CD14-positive monocyte (primary cell): ENCODE data around the gene CDKL2. TPM values are rescaled to one million over a fixed set of nuclear protein-coding genes. Genes with fewer than 3 reads are reported as not detected.
"Not testable (repeated sequence)": the region's sequence is repeated elsewhere in the genome, so short reads cannot be mapped to it uniquely, and the experiment has no call there.

Experiments used
- DNase-seq, 3 donors: peaks; one replicate each; pipeline ENCODE4 v3.0.0-alpha.2; 2011 to 2022
- H2AFZ ChIP-seq: 2 replicates; pipeline ENCODE4 v1.6.0; 2012; ENCODE audit warnings: mild to moderate bottlenecking, low read depth, low read length, inconsistent platforms; ENCODE audit not compliant: insufficient read depth, poor library complexity, severe bottlenecking
- H3K27ac ChIP-seq, 2 donors: 1 replicate in 1 of 2; 2 replicates in 1 of 2; pipeline ENCODE4 v1.5.1; 2012 to 2013; ENCODE audit warnings: low read length in 2 of 2, control low read depth in 1 of 2, inconsistent platforms in 1 of 2, low read depth in 1 of 2, mild to moderate bottlenecking in 1 of 2
- H3K27me3 ChIP-seq, 2 donors: one replicate each; pipeline versions ENCODE4 v1.6.0 to v1.6.1; 2011 to 2013; ENCODE audit warnings: low read length in 2 of 2; ENCODE audit not compliant: control insufficient read depth in 2 of 2, insufficient read depth in 2 of 2
- H3K36me3 ChIP-seq, 2 donors: replicated peaks in 1 of 2; 1 replicate in 1 of 2; 2 replicates in 1 of 2; pipeline versions ENCODE4 v1.5.1 to v1.6.1; 2012 to 2013; ENCODE audit warnings: low read length in 2 of 2, control low read depth in 1 of 2, inconsistent platforms in 1 of 2, mild to moderate bottlenecking in 1 of 2; ENCODE audit not compliant: insufficient read depth in 2 of 2, control insufficient read depth in 1 of 2
- H3K4me1 ChIP-seq, 2 donors: 1 replicate in 1 of 2; 2 replicates in 1 of 2; pipeline versions ENCODE4 v1.5.1 to v1.6.1; 2012 to 2013; ENCODE audit warnings: low read length in 2 of 2, control low read depth in 1 of 2, inconsistent platforms in 1 of 2, mild to moderate bottlenecking in 1 of 2, moderate library complexity in 1 of 2; ENCODE audit not compliant: insufficient read depth in 2 of 2, control insufficient read depth in 1 of 2
- H3K4me2 ChIP-seq: replicated peaks from 2 replicates; pipeline ENCODE3; 2012; ENCODE audit warnings: low read length, moderate library complexity, mild to moderate bottlenecking; ENCODE audit not compliant: poor library complexity, severe bottlenecking; ENCODE audit errors: extremely low read depth
- H3K4me3 ChIP-seq, 3 experiments: fragments of 200-600 bp in 1 of 3; sonication (generic) in 1 of 3; replicated peaks in 1 of 3; 1 replicate in 2 of 3; 2 replicates in 1 of 3; pipeline ENCODE4 v1.5.1; 2011 to 2013; ENCODE audit warnings: low read length in 3 of 3, mild to moderate bottlenecking in 3 of 3, control low read depth in 2 of 3, low read depth in 2 of 3, inconsistent platforms in 1 of 3, moderate library complexity in 1 of 3
- H3K79me2 ChIP-seq: 2 replicates; pipeline ENCODE4 v1.6.0; 2012; ENCODE audit warnings: mild to moderate bottlenecking, control low read depth, inconsistent platforms, low read length, moderate library complexity; ENCODE audit not compliant: insufficient read depth
- H3K9ac ChIP-seq: 2 replicates; pipeline ENCODE4 v1.6.0; 2017; ENCODE audit warnings: low read length, mild to moderate bottlenecking; ENCODE audit not compliant: insufficient read depth, poor library complexity, severe bottlenecking
- H3K9me3 ChIP-seq, 2 donors: replicated peaks in 1 of 2; 1 replicate in 1 of 2; 2 replicates in 1 of 2; pipeline versions ENCODE4 v1.5.1 to v1.6.1; 2012 to 2013; ENCODE audit warnings: low read length in 2 of 2, control low read depth in 1 of 2; ENCODE audit not compliant: control insufficient read depth in 1 of 2, insufficient read depth in 1 of 2
- H4K20me1 ChIP-seq: 2 replicates; pipeline ENCODE4 v1.6.0; 2012; ENCODE audit warnings: mild to moderate bottlenecking, low read length, control low read depth, moderate library complexity; ENCODE audit not compliant: insufficient read depth
- H3K27ac Mint-ChIP-seq, 7 donors: one replicate each; pipeline ENCODE4 v1.8.0; 2020; ENCODE audit warnings: mild to moderate bottlenecking in 7 of 7, mixed read lengths in 7 of 7, moderate library complexity in 6 of 7, inconsistent platforms in 2 of 7
- H3K27me3 Mint-ChIP-seq, 3 donors: one replicate each; pipeline ENCODE4 v1.8.0; 2021 to 2022; ENCODE audit warnings: low read depth in 3 of 3, mild to moderate bottlenecking in 3 of 3, mixed read lengths in 3 of 3, moderate library complexity in 3 of 3, inconsistent platforms in 1 of 3
- H3K36me3 Mint-ChIP-seq, 2 donors: one replicate each; pipeline ENCODE4 v1.8.0; 2020; ENCODE audit warnings: mixed read lengths in 2 of 2, inconsistent platforms in 1 of 2, mild to moderate bottlenecking in 1 of 2
- H3K4me1 Mint-ChIP-seq: one replicate; pipeline ENCODE4 v1.8.0; 2020; ENCODE audit warnings: mild to moderate bottlenecking, mixed read lengths
- H3K4me3 Mint-ChIP-seq, 2 donors: one replicate each; pipeline ENCODE4 v1.8.0; 2020; ENCODE audit warnings: mild to moderate bottlenecking in 2 of 2, mixed read lengths in 2 of 2, moderate library complexity in 1 of 2
- H3K9me3 Mint-ChIP-seq, 7 donors: one replicate each; pipeline ENCODE4 v1.8.0; 2020 to 2022; ENCODE audit warnings: mixed read lengths in 7 of 7, mild to moderate bottlenecking in 6 of 7, moderate library complexity in 6 of 7, inconsistent platforms in 2 of 7
- WGBS: methylation state at CpG from one replicate; pipeline ENCODE4 v1.1.5; 2013; ENCODE audit warnings: missing lambda C conversion rate; ENCODE audit not compliant: insufficient coverage; 5-methylcytosine and 5-hydroxymethylcytosine counted together
- intact Hi-C, 2 donors: fragments of 100-400 bp; cut with micrococcal nuclease; formaldehyde crosslinking; loops; one replicate each; pipeline versions ENCODE4 v1.15.0 to v1.15.1; 2023
- polyA plus RNA-seq, 3 donors: library from polyadenylated mRNA; depleted of rRNA in 1 of 3; unstranded in 2 of 3; stranded (reverse) in 1 of 3; fragments of 300-500 nt in 2 of 3; fragments of >200 nt in 1 of 3; fragmentation: Illumina TruSeq in 2 of 3; gene quantifications; 1 replicate in 2 of 3; 2 replicates in 1 of 3; pipeline ENCODE4 v1.2.3, GENCODE V29; 2012 to 2021
- TF ChIP-seq, protein P1 (sequence below): fragments of 200-600 bp; IDR thresholded peaks from one replicate; pipeline ENCODE4 v1.8.0; 2022; ENCODE audit warnings: antibody characterized with exemption, mild to moderate bottlenecking

Gene CDKL2
- polyA plus RNA-seq, 3 donors = not detected

DNA sequence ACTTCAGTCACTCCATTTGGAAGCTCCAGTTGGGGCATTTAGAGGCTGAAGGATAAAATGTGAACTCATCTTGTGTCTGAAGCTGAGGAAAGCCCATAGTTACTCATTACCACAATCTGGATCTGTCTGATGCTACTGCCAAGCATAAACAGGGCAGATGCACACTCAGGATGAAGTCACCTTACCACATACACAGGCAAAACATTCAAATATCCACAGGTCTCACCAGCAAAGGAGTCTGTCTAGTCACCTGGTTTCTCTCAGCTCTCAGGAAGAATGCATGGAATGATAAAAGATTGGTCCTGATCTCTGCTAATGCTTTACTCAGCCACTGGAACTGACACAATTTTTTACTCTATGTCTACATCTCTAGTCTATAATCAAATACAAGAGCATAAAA is 87.5 kb downstream of the CDKL2 start:
- no peak overlapping the region for H3K4me3 ChIP-seq
- H3K27ac ChIP-seq = no peak overlapping the region
- H3K36me3 ChIP-seq = peaks cover 6 to 12% of the 10 kb centered on the region in 2 donors
- TF ChIP-seq, protein P1, sequence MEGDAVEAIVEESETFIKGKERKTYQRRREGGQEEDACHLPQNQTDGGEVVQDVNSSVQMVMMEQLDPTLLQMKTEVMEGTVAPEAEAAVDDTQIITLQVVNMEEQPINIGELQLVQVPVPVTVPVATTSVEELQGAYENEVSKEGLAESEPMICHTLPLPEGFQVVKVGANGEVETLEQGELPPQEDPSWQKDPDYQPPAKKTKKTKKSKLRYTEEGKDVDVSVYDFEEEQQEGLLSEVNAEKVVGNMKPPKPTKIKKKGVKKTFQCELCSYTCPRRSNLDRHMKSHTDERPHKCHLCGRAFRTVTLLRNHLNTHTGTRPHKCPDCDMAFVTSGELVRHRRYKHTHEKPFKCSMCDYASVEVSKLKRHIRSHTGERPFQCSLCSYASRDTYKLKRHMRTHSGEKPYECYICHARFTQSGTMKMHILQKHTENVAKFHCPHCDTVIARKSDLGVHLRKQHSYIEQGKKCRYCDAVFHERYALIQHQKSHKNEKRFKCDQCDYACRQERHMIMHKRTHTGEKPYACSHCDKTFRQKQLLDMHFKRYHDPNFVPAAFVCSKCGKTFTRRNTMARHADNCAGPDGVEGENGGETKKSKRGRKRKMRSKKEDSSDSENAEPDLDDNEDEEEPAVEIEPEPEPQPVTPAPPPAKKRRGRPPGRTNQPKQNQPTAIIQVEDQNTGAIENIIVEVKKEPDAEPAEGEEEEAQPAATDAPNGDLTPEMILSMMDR = no peak
- Mint-ChIP-seq H3K9me3 (peaks cover 0 to 3% (median 0%) of the 10 kb centered on the region in 7 donors), H3K4me3 (no peak overlapping the region), H3K27ac (no peak overlapping the region), H3K4me1 (peaks cover 2% of the 10 kb centered on the region), H3K36me3 (peaks cover 2 to 19% of the 10 kb centered on the region in 2 donors), H3K27me3 (no peaks in the 10 kb centered on the region)
- H3K27me3 ChIP-seq = no peaks in the 10 kb centered on the region
- intact Hi-C loops = no loop called here
- no peak overlapping the region for H3K9ac ChIP-seq
- no peak overlapping the region for H3K4me2 ChIP-seq
- H2AFZ ChIP-seq = no peak overlapping the region
- H4K20me1 ChIP-seq = no peaks in the 10 kb centered on the region
- DNase-seq = no peak
- H3K9me3 ChIP-seq = no peaks in the 10 kb centered on the region
- H3K4me1 ChIP-seq = peaks cover 1% of the 10 kb centered on the region in 2 donors
- no peaks in the 10 kb centered on the region for H3K79me2 ChIP-seq

DNA sequence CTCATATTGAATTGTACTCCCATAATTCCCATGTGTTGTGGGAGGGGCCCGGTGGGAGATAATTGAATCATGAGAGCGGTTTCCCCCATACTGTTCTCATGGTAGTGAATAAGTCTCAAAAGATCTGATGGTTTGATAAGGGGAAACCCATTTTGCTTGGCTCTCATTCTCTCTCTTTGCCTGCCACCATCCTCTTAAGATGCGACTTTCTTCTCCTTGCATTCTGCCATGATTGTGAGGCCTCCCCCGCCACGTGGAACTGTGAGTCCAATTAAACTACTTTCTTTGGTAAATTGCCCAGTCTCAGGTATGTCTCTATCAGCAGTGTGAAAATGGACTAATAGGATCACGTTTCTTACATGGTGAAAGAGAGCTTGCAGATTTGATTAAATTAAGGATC is 93.0 kb downstream of the CDKL2 start:
- WGBS = 100% methylated on average over 1 of the region's 6 CpGs
- DNase-seq, H3K4me3 ChIP-seq, H3K9ac ChIP-seq, H3K27ac Mint-ChIP-seq, H3K27me3 Mint-ChIP-seq, H2AFZ ChIP-seq, H3K4me2 ChIP-seq, intact Hi-C loops, H3K79me2 ChIP-seq, H3K4me1 Mint-ChIP-seq, H3K4me3 Mint-ChIP-seq, H3K27me3 ChIP-seq, H3K4me1 ChIP-seq, H4K20me1 ChIP-seq, H3K27ac ChIP-seq: not testable (repeated sequence)
- H3K36me3 ChIP-seq = peaks cover 5 to 12% of the 10 kb centered on the region in 2 donors
- Mint-ChIP-seq H3K36me3 (peaks cover 17 to 24% of the 10 kb centered on the region in 2 donors), H3K9me3 (peaks cover 14 to 29% (median 24%) of the 10 kb centered on the region in 7 donors)
- peaks cover 12 to 21% of the 10 kb centered on the region in 2 donors for H3K9me3 ChIP-seq

DNA sequence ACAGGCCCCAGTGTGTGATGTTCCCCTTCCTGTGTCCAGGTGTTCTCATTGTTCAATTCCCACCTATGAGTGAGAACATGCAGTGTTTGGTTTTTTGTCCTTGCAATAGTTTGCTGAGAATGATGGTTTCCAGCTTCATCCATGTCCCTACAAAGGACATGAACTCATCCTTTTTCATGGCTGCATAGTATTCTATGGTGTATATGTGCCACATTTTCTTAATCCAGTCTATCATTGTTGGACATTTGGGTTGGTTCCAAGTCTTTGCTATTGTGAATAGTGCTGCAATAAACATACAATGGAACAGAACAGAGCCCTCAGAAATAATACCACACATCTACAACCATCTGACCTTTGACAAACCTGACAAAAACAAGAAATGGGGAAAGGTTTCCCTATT is 96.4 kb downstream of the CDKL2 start:
- H4K20me1 ChIP-seq, H3K4me2 ChIP-seq, H2AFZ ChIP-seq, H3K27me3 ChIP-seq, H3K27ac ChIP-seq, H3K4me3 Mint-ChIP-seq, H3K4me1 ChIP-seq, intact Hi-C loops, H3K9ac ChIP-seq, H3K4me1 Mint-ChIP-seq, H3K27me3 Mint-ChIP-seq, H3K27ac Mint-ChIP-seq, H3K79me2 ChIP-seq, DNase-seq, H3K4me3 ChIP-seq: not testable (repeated sequence)
- Mint-ChIP-seq H3K36me3 (peaks cover 44 to 48% of the 10 kb centered on the region in 2 donors), H3K9me3 (peaks cover 26 to 41% (median 34%) of the 10 kb centered on the region in 7 donors)
- peaks cover 12 to 30% of the 10 kb centered on the region in 2 donors for H3K9me3 ChIP-seq
- peaks cover 28 to 45% of the 10 kb centered on the region in 2 donors for H3K36me3 ChIP-seq

DNA sequence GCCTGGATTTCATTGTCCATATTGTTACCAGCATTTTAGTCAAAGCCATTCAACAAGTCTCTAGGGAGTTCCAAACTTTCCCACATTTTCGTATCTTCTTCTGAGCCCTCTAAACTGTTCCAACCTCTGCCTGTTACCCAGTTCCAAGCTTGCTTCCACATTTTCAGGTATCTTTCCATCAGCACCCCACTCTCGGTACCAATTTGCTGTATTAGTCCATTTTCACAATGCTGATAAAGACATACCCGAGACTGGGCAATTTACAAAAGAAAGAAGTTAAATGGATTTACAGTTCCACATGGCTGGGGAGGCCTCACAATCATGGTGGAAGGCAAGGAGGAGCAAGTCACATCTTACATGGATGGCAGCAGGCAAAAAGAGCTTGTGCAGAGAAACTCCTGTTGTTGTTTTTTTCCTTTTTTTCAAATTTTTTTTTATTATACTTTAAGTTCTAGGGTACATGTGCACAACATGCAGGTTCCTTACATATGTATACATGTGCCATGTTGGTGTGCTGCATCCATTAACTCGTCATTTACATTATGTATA is 96.9 kb downstream of the CDKL2 start:
- H3K4me3 ChIP-seq, intact Hi-C loops, H3K4me1 ChIP-seq, H3K4me3 Mint-ChIP-seq, H3K27ac ChIP-seq, H3K27me3 Mint-ChIP-seq, H4K20me1 ChIP-seq, DNase-seq, H2AFZ ChIP-seq, H3K79me2 ChIP-seq, H3K4me2 ChIP-seq, H3K27ac Mint-ChIP-seq, H3K27me3 ChIP-seq, H3K4me1 Mint-ChIP-seq, H3K9ac ChIP-seq: not testable (repeated sequence)
- Mint-ChIP-seq H3K9me3 (peaks cover 26 to 41% (median 34%) of the 10 kb centered on the region in 7 donors), H3K36me3 (peaks cover 44 to 53% of the 10 kb centered on the region in 2 donors)
- Histone ChIP-seq H3K36me3 (peaks cover 30 to 50% of the 10 kb centered on the region in 2 donors), H3K9me3 (peaks cover 12 to 30% of the 10 kb centered on the region in 2 donors)
- 100% methylated on average over 2 of the region's 4 CpGs for WGBS
